Pons (tissue), 1 donor: ENCODE data around the gene DYNLT5.
"Not testable (repeated sequence)": the region's sequence is repeated elsewhere in the genome, so short reads cannot be mapped to it uniquely, and the experiment has no call there.

Experiments
- DNase-seq: peaks from one replicate; pipeline ENCODE4 v3.0.0-alpha.2; 2016; ENCODE audit warnings: low spot score

Gene DYNLT5

GRCh38 chr1:66788231-66788939, 36.1 kb downstream of the DYNLT5 start:
- no peak for DNase-seq

- no peak for DNase-seq
Measured at GRCh38 chr1:66791621-66792610, 39.7 kb downstream of the DYNLT5 start.

DNA sequence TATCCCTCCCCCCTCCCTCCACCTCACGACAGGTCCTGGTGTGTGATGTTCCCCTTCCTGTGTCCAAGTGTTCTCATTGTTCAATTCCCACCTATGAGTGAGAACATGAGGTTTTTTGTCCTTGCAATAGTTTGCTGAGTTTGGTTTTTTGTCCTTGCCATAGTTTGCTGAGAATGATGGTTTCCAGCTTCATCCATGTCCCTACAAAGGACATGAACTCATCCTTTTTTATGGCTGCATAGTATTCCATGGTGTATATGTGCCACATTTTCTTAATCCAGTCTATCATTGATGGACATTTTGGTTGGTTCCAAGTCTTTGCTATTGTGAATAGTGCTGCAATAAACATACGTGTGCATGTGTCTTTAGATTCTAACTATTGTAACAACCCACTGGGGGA, 43.6 kb downstream of the DYNLT5 start:
- DNase-seq: not testable (repeated sequence)

DNA sequence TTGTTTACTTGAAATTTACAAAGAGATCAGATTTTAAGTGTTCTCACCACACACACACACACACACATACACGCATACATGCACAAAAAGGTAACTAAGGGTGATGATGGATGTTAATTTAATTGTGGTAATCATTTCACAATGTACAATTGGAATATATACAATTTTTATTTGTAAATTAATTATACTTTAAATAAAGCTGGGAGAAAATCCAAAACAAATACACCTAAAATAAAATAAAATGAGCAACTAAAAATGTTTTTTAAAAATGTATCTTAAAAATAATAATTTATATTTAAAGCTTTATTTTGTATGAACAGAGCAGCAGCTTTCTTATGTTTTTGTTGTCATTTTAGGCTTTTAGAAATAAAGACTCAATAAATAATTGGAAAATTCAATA, 57.0 kb downstream of the DYNLT5 start:
- no peak for DNase-seq

DNA sequence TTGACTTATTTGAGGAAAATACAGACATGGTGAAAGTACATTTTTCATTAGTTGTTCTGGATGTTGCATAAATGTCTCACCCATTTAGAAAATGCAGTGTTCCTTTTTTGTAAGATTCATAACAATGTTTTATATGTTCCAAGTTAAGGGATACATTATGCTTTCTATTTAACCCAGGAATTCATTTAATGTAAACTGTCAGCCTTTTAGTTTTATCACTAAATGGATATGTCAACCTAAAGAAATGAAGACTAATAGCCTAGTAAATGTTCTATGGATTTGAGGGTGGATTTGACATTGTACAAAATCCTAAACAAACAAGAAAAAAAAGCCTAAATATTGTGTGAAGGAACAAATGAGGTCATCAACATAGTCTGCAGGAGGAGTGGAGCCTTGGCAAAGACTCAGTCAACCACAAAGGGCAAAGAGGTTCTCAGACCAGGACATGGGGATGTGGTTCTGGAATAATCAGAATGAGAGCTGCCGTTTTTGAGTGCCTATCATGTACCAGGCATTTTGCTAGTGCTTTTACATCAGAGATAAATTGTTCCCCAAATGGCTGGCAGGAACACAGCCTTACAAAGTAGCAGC, 57.6 kb downstream of the DYNLT5 start:
- DNase-seq: no peak

GRCh38 chr1:66824771-66825170, 72.5 kb downstream of the DYNLT5 start:
- DNase-seq: no peak
